Nephron progenitor cell (in vitro differentiated cells): ENCODE results near the gene NALCN.

Source experiments
- DNase-seq: peaks from one replicate; pipeline ENCODE4 v3.0.0; 2021
- H3K27ac Mint-ChIP-seq: 2 replicates; pipeline ENCODE4 v1.8.0; 2021; ENCODE audit warnings: mild to moderate bottlenecking, moderate library complexity, mixed read lengths
- H3K27me3 Mint-ChIP-seq: 2 replicates; pipeline ENCODE4 v1.8.0; 2021; ENCODE audit warnings: mild to moderate bottlenecking, low read depth, mixed read lengths; ENCODE audit not compliant: poor library complexity
- H3K36me3 Mint-ChIP-seq: 2 replicates; pipeline ENCODE4 v1.8.0; 2021; ENCODE audit warnings: low read depth, mixed read lengths
- H3K4me1 Mint-ChIP-seq: 2 replicates; pipeline ENCODE4 v1.8.0; 2021; ENCODE audit warnings: mixed read lengths
- H3K4me3 Mint-ChIP-seq: 2 replicates; pipeline ENCODE4 v1.8.0; 2021; ENCODE audit warnings: mild to moderate bottlenecking, moderate library complexity, mixed read lengths
- H3K9me3 Mint-ChIP-seq: 2 replicates; pipeline ENCODE4 v1.8.0; 2021; ENCODE audit warnings: mild to moderate bottlenecking, moderate library complexity, mixed read lengths
- CTCF ChIP-seq: fragments of 200-600 bp; sonication (generic); IDR thresholded peaks from 2 replicates; pipeline ENCODE4 v1.5.0; 2021; ENCODE audit warnings: antibody characterized with exemption

NALCN gene

GRCh38 chr13:101181076-101181685, 235.1 kb downstream of the NALCN start:
- Mint-ChIP-seq H3K36me3 (no peaks in the 10 kb centered on the region), H3K4me1 (peaks cover 27% of the 10 kb centered on the region), H3K4me3 (no peak overlapping the region), H3K9me3 (no peaks in the 10 kb centered on the region), H3K27ac (no peak overlapping the region), H3K27me3 (peaks cover 6% of the 10 kb centered on the region)
- no peak for TF ChIP-seq CTCF
- no peak for DNase-seq

GRCh38 chr13:101179021-101179420, 237.3 kb downstream of the NALCN start:
- H3K4me3 Mint-ChIP-seq, result no peak overlapping the region

GRCh38 chr13:101178406-101178805, 237.9 kb downstream of the NALCN start:
- Mint-ChIP-seq H3K27me3 (peaks cover 6% of the 10 kb centered on the region), H3K36me3 (no peaks in the 10 kb centered on the region), H3K4me1 (peaks cover 27% of the 10 kb centered on the region), H3K9me3 (no peaks in the 10 kb centered on the region), H3K4me3 (peak overlapping the region; percentile 9), H3K27ac (peak overlapping the region; percentile 94)
- DNase-seq, result no peak
- TF ChIP-seq CTCF, result no peak

More at GRCh38 chr13:101179021-101179420, 237.3 kb downstream of the NALCN start:
- H3K9me3 Mint-ChIP-seq, result no peaks in the 10 kb centered on the region
- TF ChIP-seq CTCF, result no peak
- peaks cover 6% of the 10 kb centered on the region for H3K27me3 Mint-ChIP-seq
- no peak for DNase-seq
- H3K36me3 Mint-ChIP-seq, result no peaks in the 10 kb centered on the region
- peaks cover 27% of the 10 kb centered on the region for H3K4me1 Mint-ChIP-seq
- H3K27ac Mint-ChIP-seq, result no peak overlapping the region

GRCh38 chr13:101170306-101170705, 246.0 kb downstream of the NALCN start:
- H3K36me3 Mint-ChIP-seq, result no peaks in the 10 kb centered on the region
- no peak overlapping the region for H3K4me3 Mint-ChIP-seq
- peaks cover 24% of the 10 kb centered on the region for H3K4me1 Mint-ChIP-seq
- peaks cover 16% of the 10 kb centered on the region for H3K9me3 Mint-ChIP-seq
- no peaks in the 10 kb centered on the region for H3K27me3 Mint-ChIP-seq
- no peak for DNase-seq
- no peak overlapping the region for H3K27ac Mint-ChIP-seq
- no peak for TF ChIP-seq CTCF

GRCh38 chr13:101157261-101157660, 259.0 kb downstream of the NALCN start:
- Mint-ChIP-seq H3K4me3 (no peak overlapping the region), H3K27ac (no peak overlapping the region), H3K27me3 (no peaks in the 10 kb centered on the region), H3K4me1 (peaks cover 15% of the 10 kb centered on the region), H3K9me3 (peaks cover 4% of the 10 kb centered on the region), H3K36me3 (no peaks in the 10 kb centered on the region)
- DNase-seq, result no peak
- no peak for TF ChIP-seq CTCF

- Mint-ChIP-seq H3K4me1 (peaks cover 17% of the 10 kb centered on the region), H3K4me3 (no peak overlapping the region), H3K36me3 (no peaks in the 10 kb centered on the region), H3K27me3 (no peaks in the 10 kb centered on the region), H3K9me3 (no peaks in the 10 kb centered on the region), H3K27ac (no peak overlapping the region)
- DNase-seq, result no peak
- TF ChIP-seq CTCF, result peak; percentile 42
These were observed 260.4 kb downstream of the NALCN start for GRCh38 chr13:101155920-101156319.
